HFF-Myc (cell line): ENCODE data around the gene USP20.

Experiments used
- DNase-seq: peaks from one replicate; pipeline ENCODE4 v3.0.0-alpha.2; 2011; ENCODE audit warnings: low read depth; ENCODE audit errors: extremely low read depth
- H3K4me3 ChIP-seq: replicated peaks from 2 replicates; pipeline ENCODE4 v1.5.1; 2011; ENCODE audit warnings: low read depth, mild to moderate bottlenecking, control low read depth, low read length
- CTCF ChIP-seq: IDR thresholded peaks from 2 replicates; pipeline ENCODE4 v1.5.1; 2012; ENCODE audit warnings: mild to moderate bottlenecking, low read depth, low read length, control low read depth; ENCODE audit errors: missing control alignments

The USP20 gene

GRCh38 chr9:129822898-129823541 lies 12.2 kb upstream of the USP20 start:
- peak overlapping the region; percentile 63 for H3K4me3 ChIP-seq
- no peak for DNase-seq
- no peak for TF ChIP-seq CTCF

- TF ChIP-seq CTCF: no peak
- no peak for DNase-seq
- peak overlapping the region; percentile 63 for H3K4me3 ChIP-seq
Observed at GRCh38 chr9:129823542-129823934, 11.7 kb upstream of the USP20 start.

GRCh38 chr9:129823935-129824601 lies 11.2 kb upstream of the USP20 start, which contains the start of gene TOR1A:
TSS of gene TOR1A (minus strand) at chr9:129824136. CDS start at chr9:129824085, 51 bp downstream.
- peak within 1 kb of the TSS; percentile 63 for H3K4me3 ChIP-seq
- TF ChIP-seq CTCF: no peak

GRCh38 chr9:129826344-129826743 lies 8.9 kb upstream of the USP20 start:
- peak; percentile 75 for DNase-seq
- H3K4me3 ChIP-seq: no peak overlapping the region
- no peak for TF ChIP-seq CTCF

More at GRCh38 chr9:129823935-129824601, 11.2 kb upstream of the USP20 start, which contains the start of gene TOR1A:
- peak; percentile 91 for DNase-seq

GRCh38 chr9:129826759-129827158 lies 8.5 kb upstream of the USP20 start:
- TF ChIP-seq CTCF: no peak
- DNase-seq: no peak
- H3K4me3 ChIP-seq: no peak overlapping the region

GRCh38 chr9:129828051-129828450 lies 7.2 kb upstream of the USP20 start:
- no peak for DNase-seq
- TF ChIP-seq CTCF: no peak
- H3K4me3 ChIP-seq: no peak overlapping the region
